Ishikawa (cell line): ENCODE data around the gene TMEM255A.

Experiments used
- CEBPB ChIP-seq: IDR thresholded peaks from 2 replicates; pipeline ENCODE4 v1.6.1; 2012
- CREB1 ChIP-seq: IDR thresholded peaks from 2 replicates; pipeline ENCODE4 v1.6.1; 2012; ENCODE audit warnings: low read depth
- EGR1 ChIP-seq: IDR thresholded peaks from 2 replicates; pipeline ENCODE4 v1.6.1; 2012
- EP300 ChIP-seq: IDR thresholded peaks from 2 replicates; pipeline ENCODE4 v1.6.1; 2012; ENCODE audit warnings: borderline replicate concordance
- FOXM1 ChIP-seq: IDR thresholded peaks from 2 replicates; pipeline ENCODE4 v1.6.1; 2012; ENCODE audit warnings: low read depth, borderline replicate concordance
- MAX ChIP-seq: IDR thresholded peaks from 2 replicates; pipeline ENCODE4 v1.6.1; 2012
- NFIC ChIP-seq: IDR thresholded peaks from 2 replicates; pipeline ENCODE4 v1.6.1; 2012
- RAD21 ChIP-seq: IDR thresholded peaks from 2 replicates; pipeline ENCODE4 v1.6.1; 2012; ENCODE audit warnings: low read depth
- REST ChIP-seq: IDR thresholded peaks from 2 replicates; pipeline ENCODE4 v1.6.1; 2012; ENCODE audit warnings: low read depth, mild to moderate bottlenecking
- TAF1 ChIP-seq: IDR thresholded peaks from 2 replicates; pipeline ENCODE4 v1.6.1; 2012; ENCODE audit warnings: low read depth, mild to moderate bottlenecking
- TCF12 ChIP-seq: IDR thresholded peaks from 2 replicates; pipeline ENCODE4 v1.6.1; 2012; ENCODE audit warnings: low read depth
- TEAD4 ChIP-seq: IDR thresholded peaks from 2 replicates; pipeline ENCODE4 v1.6.1; 2012
- USF1 ChIP-seq: IDR thresholded peaks from 2 replicates; pipeline ENCODE4 v1.6.1; 2012
- YY1 ChIP-seq: IDR thresholded peaks from 2 replicates; pipeline ENCODE4 v1.6.1; 2012; ENCODE audit warnings: low read depth
- ZBTB7A ChIP-seq: IDR thresholded peaks from 2 replicates; pipeline ENCODE4 v1.6.1; 2012; ENCODE audit warnings: low read depth

The TMEM255A gene

GRCh38 chrX:120334151-120334550 lies 22.9 kb upstream of the TMEM255A start:
- no peak for TF ChIP-seq REST
- TF ChIP-seq FOXM1, result no peak
- no peak for TF ChIP-seq CREB1

- TF ChIP-seq TCF12 (no peak), YY1 (no peak), EGR1 (no peak), ZBTB7A (no peak), USF1 (no peak), TEAD4 (no peak), NFIC (no peak), EP300 (no peak), CEBPB (no peak), CREB1 (no peak), MAX (no peak), RAD21 (no peak), REST (no peak), TAF1 (no peak), FOXM1 (no peak)
These were observed 21.1 kb upstream of the TMEM255A start for GRCh38 chrX:120332394-120332793.

GRCh38 chrX:120331116-120331515 lies 19.9 kb upstream of the TMEM255A start:
- TF ChIP-seq USF1 (no peak), CREB1 (no peak), TEAD4 (no peak), EGR1 (no peak), FOXM1 (no peak), TAF1 (no peak), YY1 (no peak)

- TF ChIP-seq RAD21, result no peak
- TF ChIP-seq CEBPB, result no peak
- TF ChIP-seq TCF12, result no peak
- TF ChIP-seq REST, result no peak
- no peak for TF ChIP-seq NFIC
- TF ChIP-seq YY1, result no peak
- no peak for TF ChIP-seq USF1
- TF ChIP-seq TEAD4, result no peak
- TF ChIP-seq EGR1, result no peak
- TF ChIP-seq EP300, result no peak
These were observed 10.4 kb upstream of the TMEM255A start for GRCh38 chrX:120321520-120322281.

GRCh38 chrX:120318411-120318810 lies 7.2 kb upstream of the TMEM255A start:
- TF ChIP-seq USF1, result no peak
- TF ChIP-seq TAF1, result no peak
- no peak for TF ChIP-seq RAD21
- TF ChIP-seq FOXM1, result no peak
- TF ChIP-seq MAX, result no peak
- no peak for TF ChIP-seq CREB1
- no peak for TF ChIP-seq YY1
- TF ChIP-seq REST, result no peak
- TF ChIP-seq NFIC, result no peak
- TF ChIP-seq TEAD4, result no peak
- no peak for TF ChIP-seq TCF12
